HUDEP-2 (cell line): ENCODE measurements around the gene ZNF157.

Experiments used
- DNase-seq, 76 experiments: peaks; one replicate each; lab custom pipeline; 2025; ENCODE audit not compliant: unreplicated experiment in 76 of 76; lab: John Stamatoyannopoulos, UW

ZNF157 gene

GRCh38 chrX:47446431-47446830 is 76.1 kb downstream of the ZNF157 start:
- DNase-seq: no peak

GRCh38 chrX:47446971-47447370 is 76.6 kb downstream of the ZNF157 start:
- no peak for DNase-seq

DNA sequence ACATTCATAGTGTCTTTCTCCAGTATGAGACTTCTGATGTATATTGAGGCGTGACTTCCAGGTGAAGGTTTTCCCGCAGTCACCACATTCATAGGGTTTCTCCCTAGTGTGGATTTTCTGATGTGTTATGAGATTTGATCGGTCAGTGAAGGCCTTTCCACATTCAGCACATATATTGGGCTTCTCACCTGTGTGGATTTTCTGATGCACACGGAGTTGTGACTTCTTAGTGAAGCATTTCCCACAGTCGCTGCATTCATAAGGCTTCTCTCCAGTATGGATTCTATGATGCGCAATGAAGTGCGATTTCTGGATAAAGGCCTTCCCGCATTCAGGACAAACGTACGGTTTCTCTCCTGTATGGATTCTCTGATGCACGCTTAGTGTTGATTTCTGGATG is 77.2 kb downstream of the ZNF157 start:
- no peak for DNase-seq

- no peak for DNase-seq
These were observed 77.9 kb downstream of the ZNF157 start for GRCh38 chrX:47448165-47448806.

- no peak for DNase-seq
These were observed 81.7 kb downstream of the ZNF157 start for GRCh38 chrX:47452112-47452511.

DNA sequence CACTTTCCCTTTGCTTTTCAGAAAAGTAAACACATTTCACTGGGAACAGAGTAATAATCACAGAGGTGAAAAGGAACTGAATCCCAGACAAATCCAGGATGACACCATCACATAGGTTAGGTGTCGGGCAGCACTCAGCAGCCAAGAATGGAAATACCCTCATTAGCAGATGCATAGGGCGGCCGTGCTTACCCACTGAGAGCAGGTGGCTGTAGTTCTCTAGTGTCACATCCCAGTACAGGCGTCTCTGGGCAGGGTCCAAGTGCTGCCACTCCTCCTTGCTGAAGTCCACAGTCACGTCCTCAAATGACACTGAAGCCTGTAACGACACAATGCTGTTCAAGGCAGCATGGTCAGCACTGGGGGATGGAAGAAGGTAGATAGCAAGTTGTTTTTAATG is 85.7 kb downstream of the ZNF157 start:
- DNase-seq: no peak

DNA sequence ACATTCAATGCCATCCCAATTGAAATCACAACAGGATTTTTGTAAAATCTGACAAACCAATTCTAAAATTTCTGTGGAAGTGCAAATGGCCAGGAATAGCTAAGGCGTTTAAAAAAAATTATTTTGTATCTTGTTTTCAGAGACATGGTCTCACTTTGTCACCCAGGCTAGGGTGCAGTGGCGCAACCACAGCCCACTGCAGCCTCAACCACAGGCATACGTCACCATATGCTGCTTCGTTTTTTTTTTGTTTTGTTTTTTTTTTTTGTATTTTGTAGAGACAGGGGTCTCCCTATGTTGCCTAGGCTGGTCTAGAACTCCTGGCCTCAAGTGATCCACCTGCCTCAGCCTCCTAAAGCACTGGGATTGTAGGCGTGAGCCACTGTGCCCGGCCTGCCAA is 88.2 kb downstream of the ZNF157 start:
- DNase-seq: no peak

DNA sequence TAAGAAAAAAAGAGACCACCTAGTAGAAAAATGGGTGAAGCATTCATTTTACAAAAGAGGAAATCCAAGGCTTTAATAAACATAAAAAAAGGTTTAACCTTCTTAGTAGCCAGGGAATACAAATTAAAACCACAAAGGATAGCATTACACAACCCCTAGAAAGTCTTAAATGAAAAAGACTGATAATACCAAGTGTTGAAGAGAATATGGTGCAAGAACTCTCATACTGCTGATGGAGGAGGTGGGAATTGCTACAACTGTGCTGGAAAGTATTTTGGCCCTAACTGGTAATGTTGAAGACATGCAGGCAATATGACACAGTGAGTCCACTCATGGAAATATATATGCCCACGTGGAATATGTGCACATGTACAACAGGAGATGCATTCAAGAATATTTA is 90.2 kb downstream of the ZNF157 start:
- DNase-seq: no peak
